ENCODE results near the gene BPIFA3.

The BPIFA3 gene

DNA sequence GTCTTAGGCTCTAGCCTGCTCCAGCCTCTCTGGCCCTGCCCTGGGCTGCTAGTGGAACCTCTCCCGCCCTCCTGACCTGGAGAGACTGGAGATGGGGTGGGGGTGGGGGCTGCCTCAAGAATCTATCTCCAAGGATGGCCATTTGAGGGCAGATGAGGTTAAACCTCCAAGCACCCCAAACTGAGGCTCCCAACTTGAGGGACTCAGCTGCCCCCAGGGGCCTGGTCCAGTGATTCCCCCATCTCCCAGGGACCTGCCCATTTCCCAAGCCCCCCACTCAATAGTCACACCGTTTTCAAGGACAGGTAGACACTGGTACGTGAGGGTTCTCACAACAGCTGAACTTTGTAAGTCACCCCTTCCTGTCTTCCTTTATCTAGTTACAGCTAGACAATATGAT lies 58.7 kb downstream of the BPIFA3 start:
- no peak overlapping the region for H3K27ac ChIP-seq
- H3K36me3 ChIP-seq (ENCODE audit: insufficient read depth, low read length): no peaks in the 10 kb centered on the region
- no peaks in the 10 kb centered on the region for H3K9me3 ChIP-seq (ENCODE audit: low read depth, low read length)
- TF ChIP-seq POLR2AphosphoS5 (IDR thresholded peaks at IDR 0.05; ENCODE audit: borderline replicate concordance, low read depth, low read length): no peak
- no peak for TF ChIP-seq FOXP2 (optimal IDR thresholded peaks at IDR 0.05; ENCODE audit: control extremely low read depth, extremely low read length, insufficient read depth)
- no peak for TF ChIP-seq EZH2 (IDR thresholded peaks at IDR 0.05)
- no peak overlapping the region for H3K9ac ChIP-seq (ENCODE audit: insufficient read length)
- DNase-seq (ENCODE audit: low read depth, low spot score): no peak
- no peak overlapping the region for H3K4me3 ChIP-seq

GRCh38 chr20:33276303-33277113 lies 59.4 kb downstream of the BPIFA3 start:
- H3K9me3 ChIP-seq (ENCODE audit: low read depth, low read length): no peaks in the 10 kb centered on the region
- no peak for TF ChIP-seq EZH2 (IDR thresholded peaks at IDR 0.05)
- no peak for TF ChIP-seq POLR2AphosphoS5 (IDR thresholded peaks at IDR 0.05; ENCODE audit: borderline replicate concordance, low read depth, low read length)
- TF ChIP-seq FOXP2 (optimal IDR thresholded peaks at IDR 0.05; ENCODE audit: control extremely low read depth, extremely low read length, insufficient read depth): no peak
- no peak overlapping the region for H3K9ac ChIP-seq (ENCODE audit: insufficient read length)
- DNase-seq (ENCODE audit: low read depth, low spot score): no peak
- no peak overlapping the region for H3K4me3 ChIP-seq
- H3K36me3 ChIP-seq (ENCODE audit: insufficient read depth, low read length): no peaks in the 10 kb centered on the region
- H3K27ac ChIP-seq: no peak overlapping the region
